GM20000 (cell line): ENCODE measurements around the gene GPRC5A.
"Not testable (repeated sequence)": the region's sequence is repeated elsewhere in the genome, so short reads cannot be mapped to it uniquely, and the experiment has no call there.

Experiments
- DNase-seq: peaks from one replicate; pipeline ENCODE4 v3.0.0; 2012; ENCODE audit warnings: low spot score
- CTCF ChIP-seq: IDR thresholded peaks from 2 replicates; pipeline ENCODE4 v1.5.1; 2012; ENCODE audit warnings: mild to moderate bottlenecking, control low read depth; ENCODE audit errors: extremely low read depth, missing control alignments

Gene GPRC5A, protein sequence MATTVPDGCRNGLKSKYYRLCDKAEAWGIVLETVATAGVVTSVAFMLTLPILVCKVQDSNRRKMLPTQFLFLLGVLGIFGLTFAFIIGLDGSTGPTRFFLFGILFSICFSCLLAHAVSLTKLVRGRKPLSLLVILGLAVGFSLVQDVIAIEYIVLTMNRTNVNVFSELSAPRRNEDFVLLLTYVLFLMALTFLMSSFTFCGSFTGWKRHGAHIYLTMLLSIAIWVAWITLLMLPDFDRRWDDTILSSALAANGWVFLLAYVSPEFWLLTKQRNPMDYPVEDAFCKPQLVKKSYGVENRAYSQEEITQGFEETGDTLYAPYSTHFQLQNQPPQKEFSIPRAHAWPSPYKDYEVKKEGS

DNA sequence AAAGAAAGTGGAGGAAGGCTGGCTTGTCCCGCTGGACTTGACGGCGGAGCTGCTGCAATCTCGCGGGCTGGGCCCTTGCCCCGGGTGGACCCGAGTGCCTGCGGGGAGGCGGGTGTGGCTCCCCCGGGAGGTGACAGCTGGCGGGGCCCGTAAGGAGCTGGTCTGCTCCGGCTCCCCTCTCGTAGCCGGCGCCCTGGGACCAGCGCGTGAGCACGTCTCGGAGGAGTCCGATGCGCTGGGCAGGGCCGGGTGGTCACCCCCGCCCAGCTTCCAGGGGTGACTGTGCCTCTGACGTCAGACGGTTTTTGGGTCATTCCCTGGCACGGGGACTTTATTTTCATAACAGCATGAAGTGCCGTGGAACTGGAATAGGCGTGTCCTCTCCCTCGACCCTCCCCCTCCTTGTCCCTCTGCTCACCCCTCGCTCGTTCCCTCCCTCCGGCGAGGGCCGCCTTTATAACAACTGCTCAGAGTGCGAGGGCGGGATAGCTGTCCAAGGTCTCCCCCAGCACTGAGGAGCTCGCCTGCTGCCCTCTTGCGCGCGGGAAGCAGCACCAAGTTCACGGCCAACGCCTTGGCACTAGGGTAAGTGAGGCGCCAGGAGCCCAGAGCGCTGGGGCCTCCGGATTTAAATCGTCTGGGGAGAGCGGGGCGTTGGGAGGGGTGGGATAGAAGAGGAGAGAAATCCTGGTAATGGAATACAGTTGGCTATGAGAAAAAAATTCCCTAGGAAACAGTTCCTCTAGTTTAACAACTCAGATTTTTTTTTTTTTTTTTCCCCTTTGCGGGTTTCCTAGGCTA lies at the start of gene GPRC5A:
Gene GPRC5A, plus strand, starts transcription at position 483 of the 801 bp plus-strand sequence. CDS start 16,688 bp downstream, outside the sequence.
- no peak for TF ChIP-seq CTCF
- peak; percentile 28 for DNase-seq

- TF ChIP-seq CTCF = no peak
- no peak for DNase-seq
Observed at GRCh38 chr12:12845794-12846243, 45.5 kb upstream of the GPRC5A start.

GRCh38 chr12:12846780-12847179 lies 44.6 kb upstream of the GPRC5A start:
- DNase-seq = not testable (repeated sequence)

GRCh38 chr12:12853435-12853834 lies 37.9 kb upstream of the GPRC5A start:
- no peak for TF ChIP-seq CTCF
- DNase-seq = no peak

- no peak for DNase-seq
- no peak for TF ChIP-seq CTCF
Observed at GRCh38 chr12:12859690-12860089, 31.7 kb upstream of the GPRC5A start.

DNA sequence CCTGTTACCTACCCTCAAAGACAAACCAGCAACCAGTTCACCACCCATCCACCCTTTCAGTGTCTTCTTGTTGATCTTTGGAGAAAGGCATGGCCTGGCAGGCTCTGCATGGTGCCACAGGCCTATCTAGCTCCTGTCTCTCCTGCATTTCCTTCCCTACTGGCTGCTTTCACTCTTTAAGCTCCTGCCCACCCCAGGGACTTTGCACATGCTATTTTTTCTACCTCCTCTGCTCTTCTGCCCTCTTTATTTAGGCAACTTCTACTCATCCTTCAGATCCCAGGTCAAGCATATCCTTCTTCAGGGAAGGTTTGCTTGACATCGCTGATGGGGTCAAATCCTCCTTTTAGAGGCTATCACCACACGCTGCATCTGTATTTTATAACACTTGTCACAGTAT lies 27.1 kb upstream of the GPRC5A start:
- no peak for DNase-seq
- no peak for TF ChIP-seq CTCF

- TF ChIP-seq CTCF = no peak
- no peak for DNase-seq
Observed at GRCh38 chr12:12868477-12869235, 22.7 kb upstream of the GPRC5A start.
